ENCODE results near the gene FCN2. TPM values are rescaled to one million over a fixed set of nuclear protein-coding genes. Genes with fewer than 3 reads are reported as not detected.
A peak's percentile ranks its signal among the peaks of the same experiment; 100 is the strongest.

The FCN2 gene
- total RNA-seq, 1 donor = not detected

- H3K79me2 ChIP-seq (ENCODE audit: insufficient read depth, low read length) = no peaks in the 10 kb centered on the region
- no peak overlapping the region for H2AFZ ChIP-seq (ENCODE audit: low read length)
- no peaks in the 10 kb centered on the region for H3K4me1 ChIP-seq (ENCODE audit: insufficient read depth, low read length)
- no peak overlapping the region for H3K27ac ChIP-seq (ENCODE audit: low read depth, low read length)
- peaks cover 55% of the 10 kb centered on the region for H4K20me1 ChIP-seq (ENCODE audit: insufficient read depth, low read length)
- H3K4me2 ChIP-seq (ENCODE audit: insufficient read depth, low read length) = no peak overlapping the region
- H3K36me3 ChIP-seq (ENCODE audit: insufficient read depth, low read length) = peaks cover 97% of the 10 kb centered on the region
- H3K4me3 ChIP-seq (ENCODE audit: insufficient read depth, low read length) = no peak overlapping the region
- DNase-seq (ENCODE audit: insufficient read length, low spot score, missing footprints) = no peak
- no peak for TF ChIP-seq CTCF (IDR thresholded peaks at IDR 0.05; ENCODE audit: extremely low read depth, low read depth, low read length)
- no peaks in the 10 kb centered on the region for H3K27me3 ChIP-seq (ENCODE audit: insufficient read depth, low read length)
- no peaks in the 10 kb centered on the region for H3K9me3 ChIP-seq (ENCODE audit: low read depth, low read length)
Observed at GRCh38 chr9:134833294-134833880, 47.2 kb upstream of the FCN2 start.

- no peak for TF ChIP-seq CTCF (IDR thresholded peaks at IDR 0.05; ENCODE audit: extremely low read depth, low read depth, low read length)
- Histone ChIP-seq H3K27ac (ENCODE audit: low read depth, low read length) (no peak overlapping the region), H3K9me3 (ENCODE audit: low read depth, low read length) (no peaks in the 10 kb centered on the region), H4K20me1 (ENCODE audit: insufficient read depth, low read length) (peaks cover 58% of the 10 kb centered on the region), H3K4me3 (ENCODE audit: insufficient read depth, low read length) (no peak overlapping the region), H3K27me3 (ENCODE audit: insufficient read depth, low read length) (no peaks in the 10 kb centered on the region), H3K79me2 (ENCODE audit: insufficient read depth, low read length) (no peaks in the 10 kb centered on the region), H3K4me1 (ENCODE audit: insufficient read depth, low read length) (no peaks in the 10 kb centered on the region), H3K36me3 (ENCODE audit: insufficient read depth, low read length) (peaks cover 97% of the 10 kb centered on the region), H2AFZ (ENCODE audit: low read length) (no peak overlapping the region), H3K4me2 (ENCODE audit: insufficient read depth, low read length) (no peak overlapping the region)
- peak; percentile 92 for DNase-seq (ENCODE audit: insufficient read length, low spot score, missing footprints)
Observed at GRCh38 chr9:134834217-134834956, 46.2 kb upstream of the FCN2 start.

GRCh38 chr9:134834957-134835419, 45.6 kb upstream of the FCN2 start:
- no peak for DNase-seq (ENCODE audit: insufficient read length, low spot score, missing footprints)
- H3K27me3 ChIP-seq (ENCODE audit: insufficient read depth, low read length) = no peaks in the 10 kb centered on the region
- H3K79me2 ChIP-seq (ENCODE audit: insufficient read depth, low read length) = no peaks in the 10 kb centered on the region
- peaks cover 62% of the 10 kb centered on the region for H4K20me1 ChIP-seq (ENCODE audit: insufficient read depth, low read length)
- no peak overlapping the region for H3K4me3 ChIP-seq (ENCODE audit: insufficient read depth, low read length)
- H3K9me3 ChIP-seq (ENCODE audit: low read depth, low read length) = no peaks in the 10 kb centered on the region
- H3K4me1 ChIP-seq (ENCODE audit: insufficient read depth, low read length) = no peaks in the 10 kb centered on the region
- no peak overlapping the region for H3K27ac ChIP-seq (ENCODE audit: low read depth, low read length)
- H2AFZ ChIP-seq (ENCODE audit: low read length) = no peak overlapping the region
- no peak for TF ChIP-seq CTCF (IDR thresholded peaks at IDR 0.05; ENCODE audit: extremely low read depth, low read depth, low read length)
- H3K36me3 ChIP-seq (ENCODE audit: insufficient read depth, low read length) = peaks cover 97% of the 10 kb centered on the region
- H3K4me2 ChIP-seq (ENCODE audit: insufficient read depth, low read length) = no peak overlapping the region

GRCh38 chr9:134835448-134835847, 45.2 kb upstream of the FCN2 start:
- no peak overlapping the region for H3K4me2 ChIP-seq (ENCODE audit: insufficient read depth, low read length)
- no peaks in the 10 kb centered on the region for H3K4me1 ChIP-seq (ENCODE audit: insufficient read depth, low read length)
- H4K20me1 ChIP-seq (ENCODE audit: insufficient read depth, low read length) = peaks cover 60% of the 10 kb centered on the region
- no peak for DNase-seq (ENCODE audit: insufficient read length, low spot score, missing footprints)
- H2AFZ ChIP-seq (ENCODE audit: low read length) = no peak overlapping the region
- no peak overlapping the region for H3K27ac ChIP-seq (ENCODE audit: low read depth, low read length)
- no peak for TF ChIP-seq CTCF (IDR thresholded peaks at IDR 0.05; ENCODE audit: extremely low read depth, low read depth, low read length)
- no peak overlapping the region for H3K4me3 ChIP-seq (ENCODE audit: insufficient read depth, low read length)
- peaks cover 97% of the 10 kb centered on the region for H3K36me3 ChIP-seq (ENCODE audit: insufficient read depth, low read length)
- H3K9me3 ChIP-seq (ENCODE audit: low read depth, low read length) = no peaks in the 10 kb centered on the region
- H3K79me2 ChIP-seq (ENCODE audit: insufficient read depth, low read length) = no peaks in the 10 kb centered on the region
- H3K27me3 ChIP-seq (ENCODE audit: insufficient read depth, low read length) = no peaks in the 10 kb centered on the region

Measured in osteoblast (primary cell).